Endometrial microvascular endothelial cells (primary cell): ENCODE results near the gene SLC39A8. TPM values are rescaled to one million over a fixed set of nuclear protein-coding genes. Genes with fewer than 3 reads are reported as not detected.

Experiments used
- in situ Hi-C: cut with HindIII; loops from 2 replicates; pipeline ENCODE4 v1.10.0; 2017; ENCODE audit warnings: low sequenced_read_pairs, low pct_unique_long_range_greater_than_20kb; ENCODE audit errors: inconsistent ontology term
- total RNA-seq: library from RNA; depleted of rRNA; stranded (reverse); fragments of >200 nt; gene quantifications from one replicate; pipeline ENCODE4 v1.2.3, GENCODE V29; 2015; ENCODE audit errors: inconsistent ontology term

Gene SLC39A8
- total RNA-seq, 1 donor from 2014 or later = 4.8 TPM

GRCh38 chr4:102343964-102344519 lies 1.2 kb downstream of the SLC39A8 start:
- in situ Hi-C loops = no loop called here

- in situ Hi-C loops = no loop called here
These were observed 2.7 kb downstream of the SLC39A8 start for GRCh38 chr4:102342404-102343074.

GRCh38 chr4:102341201-102341600 lies 4.1 kb downstream of the SLC39A8 start:
- in situ Hi-C loops = no loop called here

- in situ Hi-C loops = no loop called here
These were observed 6.3 kb downstream of the SLC39A8 start for GRCh38 chr4:102339018-102339417.

- in situ Hi-C loops = no loop called here
These were observed 6.9 kb downstream of the SLC39A8 start for GRCh38 chr4:102338405-102338804.

GRCh38 chr4:102335616-102336015 lies 9.7 kb downstream of the SLC39A8 start:
- in situ Hi-C loops = no loop called here

GRCh38 chr4:102334624-102335023 lies 10.7 kb downstream of the SLC39A8 start:
- in situ Hi-C loops = no loop called here

- in situ Hi-C loops = no loop called here
These were observed 11.5 kb downstream of the SLC39A8 start for GRCh38 chr4:102333787-102334186.

GRCh38 chr4:102328045-102328444 lies 17.2 kb downstream of the SLC39A8 start:
- in situ Hi-C loops = no loop called here

GRCh38 chr4:102326951-102327350 lies 18.3 kb downstream of the SLC39A8 start:
- in situ Hi-C loops = no loop called here

GRCh38 chr4:102324730-102325129 lies 20.6 kb downstream of the SLC39A8 start:
- in situ Hi-C loops = no loop called here

- in situ Hi-C loops = no loop called here
These were observed 22.5 kb downstream of the SLC39A8 start for GRCh38 chr4:102322736-102323135.

GRCh38 chr4:102321260-102321995 lies 23.9 kb downstream of the SLC39A8 start:
- in situ Hi-C loops = no loop called here

- in situ Hi-C loops = no loop called here
These were observed 25.7 kb downstream of the SLC39A8 start for GRCh38 chr4:102319594-102319993.

GRCh38 chr4:102318526-102318925 lies 26.8 kb downstream of the SLC39A8 start:
- in situ Hi-C loops = no loop called here

GRCh38 chr4:102318105-102318504 lies 27.2 kb downstream of the SLC39A8 start:
- in situ Hi-C loops = no loop called here

- in situ Hi-C loops = no loop called here
These were observed 27.8 kb downstream of the SLC39A8 start for GRCh38 chr4:102317459-102317858.

- in situ Hi-C loops = no loop called here
These were observed 28.7 kb downstream of the SLC39A8 start for GRCh38 chr4:102316585-102316984.

GRCh38 chr4:102315532-102315931 lies 29.8 kb downstream of the SLC39A8 start:
- in situ Hi-C loops = no loop called here

GRCh38 chr4:102312417-102312816 lies 32.9 kb downstream of the SLC39A8 start:
- in situ Hi-C loops = no loop called here
